ENCODE measurements around the gene NMNAT3.

The NMNAT3 gene

GRCh38 chr3:139675327-139675726 lies 2.4 kb downstream of the NMNAT3 start:
- no peak for DNase-seq (ENCODE audit: low read depth)

GRCh38 chr3:139674571-139675260 lies 3.1 kb downstream of the NMNAT3 start:
- no peak for DNase-seq (ENCODE audit: low read depth)

GRCh38 chr3:139672884-139673283 lies 4.9 kb downstream of the NMNAT3 start:
- DNase-seq (ENCODE audit: low read depth) = no peak

GRCh38 chr3:139671863-139672646 lies 5.7 kb downstream of the NMNAT3 start:
- DNase-seq (ENCODE audit: low read depth) = no peak

GRCh38 chr3:139671107-139671506 lies 6.7 kb downstream of the NMNAT3 start:
- DNase-seq (ENCODE audit: low read depth) = no peak

- DNase-seq (ENCODE audit: low read depth) = no peak
Measured at GRCh38 chr3:139670196-139670595, 7.6 kb downstream of the NMNAT3 start.

GRCh38 chr3:139668332-139668731 lies 9.4 kb downstream of the NMNAT3 start:
- no peak for DNase-seq (ENCODE audit: low read depth)

GRCh38 chr3:139664958-139665357 lies 12.8 kb downstream of the NMNAT3 start:
- no peak for DNase-seq (ENCODE audit: low read depth)

- DNase-seq (ENCODE audit: low read depth) = no peak
Measured at GRCh38 chr3:139660269-139660668, 17.5 kb downstream of the NMNAT3 start.

- no peak for DNase-seq (ENCODE audit: low read depth)
Measured at GRCh38 chr3:139659511-139659910, 18.3 kb downstream of the NMNAT3 start.

- DNase-seq (ENCODE audit: low read depth) = no peak
Measured at GRCh38 chr3:139657936-139658335, 19.8 kb downstream of the NMNAT3 start.

- no peak for DNase-seq (ENCODE audit: low read depth)
Measured at GRCh38 chr3:139657434-139657833, 20.3 kb downstream of the NMNAT3 start.

GRCh38 chr3:139655909-139656595 lies 21.7 kb downstream of the NMNAT3 start:
- DNase-seq (ENCODE audit: low read depth) = peak; percentile 2

- DNase-seq (ENCODE audit: low read depth) = no peak
Measured at GRCh38 chr3:139654637-139655365, 23.0 kb downstream of the NMNAT3 start.

GRCh38 chr3:139653582-139653981 lies 24.2 kb downstream of the NMNAT3 start:
- DNase-seq (ENCODE audit: low read depth) = no peak

GRCh38 chr3:139652561-139652960 lies 25.2 kb downstream of the NMNAT3 start:
- DNase-seq (ENCODE audit: low read depth) = no peak

- no peak for DNase-seq (ENCODE audit: low read depth)
Measured at GRCh38 chr3:139647866-139648435, 29.8 kb downstream of the NMNAT3 start.

- DNase-seq (ENCODE audit: low read depth) = no peak
Measured at GRCh38 chr3:139646512-139646911, 31.3 kb downstream of the NMNAT3 start.

GRCh38 chr3:139642996-139643395 lies 34.8 kb downstream of the NMNAT3 start:
- no peak for DNase-seq (ENCODE audit: low read depth)

GRCh38 chr3:139640456-139640855 lies 37.3 kb downstream of the NMNAT3 start:
- no peak for DNase-seq (ENCODE audit: low read depth)

GRCh38 chr3:139639662-139640061 lies 38.1 kb downstream of the NMNAT3 start:
- DNase-seq (ENCODE audit: low read depth) = no peak

GRCh38 chr3:139638518-139638917 lies 39.3 kb downstream of the NMNAT3 start:
- no peak for DNase-seq (ENCODE audit: low read depth)

Data from GM04504 (cell line).